ENCODE data around the gene ABCF3.

The ABCF3 gene

DNA sequence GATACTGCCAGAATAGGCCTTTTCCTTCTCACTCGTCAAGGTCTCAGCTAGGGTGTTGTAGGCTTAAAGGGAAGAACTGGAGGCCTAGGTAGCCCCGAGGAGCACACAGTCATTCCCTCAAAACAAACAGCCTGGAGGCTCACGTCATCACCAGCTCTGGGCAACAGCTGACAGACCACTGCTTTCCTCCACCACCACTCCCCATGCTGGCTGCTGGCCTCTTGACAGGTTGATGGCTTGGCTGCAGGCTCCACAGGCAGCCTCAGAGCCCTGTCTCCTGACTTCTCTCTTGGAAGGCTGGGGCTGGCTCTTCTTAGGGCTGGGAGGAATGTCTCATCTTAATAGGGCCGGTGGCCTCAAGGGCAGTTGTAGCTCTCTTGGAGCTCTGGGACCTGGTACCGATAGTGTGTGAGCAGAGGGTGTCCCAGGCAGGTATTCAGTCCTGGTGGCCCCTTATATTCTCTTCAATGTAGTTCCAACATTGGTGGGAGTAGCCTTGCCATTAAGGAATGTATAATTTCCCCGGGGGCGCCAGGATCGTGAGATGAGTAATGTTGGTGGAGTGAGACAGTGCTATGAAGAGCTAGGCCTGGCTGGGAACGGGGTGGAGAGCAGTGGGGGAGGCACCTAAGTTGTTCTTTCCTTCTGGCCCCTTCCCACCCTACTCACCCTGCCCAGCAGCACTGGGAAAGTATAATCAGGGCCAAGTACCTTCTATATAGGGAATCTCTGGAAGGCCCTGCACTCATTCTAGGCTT is 17.5 kb upstream of the ABCF3 start:
- DNase-seq: no peak

DNA sequence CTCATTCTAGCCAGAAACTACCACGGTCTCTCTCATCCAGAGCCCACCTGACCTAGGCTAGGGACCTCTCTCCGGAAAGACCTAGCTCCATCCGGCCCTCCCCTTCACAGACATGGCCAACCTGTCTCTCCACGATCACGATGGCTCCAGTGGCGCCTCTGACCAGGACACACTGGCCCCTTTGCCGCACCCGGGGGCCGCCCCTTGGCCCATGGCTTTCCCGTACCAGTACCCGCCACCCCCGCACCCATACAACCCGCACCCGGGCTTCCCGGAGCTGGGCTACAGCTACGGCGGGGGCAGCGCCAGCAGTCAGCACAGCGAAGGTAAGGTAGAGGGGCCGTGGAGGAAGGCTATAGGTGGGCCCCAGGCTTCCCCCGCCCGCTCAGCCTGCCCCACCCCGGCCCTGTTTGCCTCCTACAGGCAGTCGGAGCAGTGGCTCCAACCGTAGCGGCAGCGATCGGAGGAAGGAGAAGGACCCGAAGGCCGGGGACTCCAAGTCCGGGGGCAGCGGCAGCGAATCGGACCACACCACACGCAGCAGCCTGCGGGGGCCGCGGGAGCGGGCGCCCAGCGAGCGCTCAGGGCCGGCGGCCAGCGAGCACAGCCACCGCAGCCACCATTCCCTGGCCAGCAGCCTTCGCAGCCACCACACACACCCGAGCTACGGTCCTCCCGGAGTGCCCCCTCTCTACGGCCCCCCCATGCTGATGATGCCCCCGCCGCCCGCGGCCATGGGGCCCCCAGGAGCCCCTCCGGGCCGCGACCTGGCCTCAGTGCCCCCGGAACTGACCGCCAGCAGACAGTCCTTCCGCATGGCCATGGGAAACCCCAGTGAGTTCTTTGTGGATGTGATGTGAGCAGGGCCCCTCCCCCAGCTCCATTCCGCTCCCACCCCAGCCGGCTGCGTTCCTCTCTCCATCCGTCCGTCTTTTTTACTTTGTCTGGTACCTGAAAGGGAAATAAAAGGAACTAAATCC is 15.8 kb upstream of the ABCF3 start:
- DNase-seq: no peak

DNA sequence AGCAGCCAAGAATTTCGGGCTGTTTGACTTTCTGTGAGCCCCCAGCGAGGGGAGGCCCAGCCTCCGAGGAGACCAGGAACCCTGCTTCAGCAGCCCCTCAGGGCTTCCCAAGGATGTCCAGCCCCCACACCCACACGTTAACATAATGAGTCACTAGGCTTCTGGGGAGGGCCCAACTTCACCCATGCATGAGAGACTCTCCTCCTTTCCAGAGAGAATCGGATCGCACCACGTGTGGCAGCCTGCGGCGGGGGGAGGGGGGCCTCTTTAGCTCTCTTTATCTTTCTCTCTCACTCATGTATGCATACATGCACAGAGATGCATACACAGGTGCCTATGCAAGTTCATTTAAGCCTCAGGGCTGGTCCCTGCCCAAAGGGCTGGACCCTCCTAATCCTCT is 14.4 kb upstream of the ABCF3 start:
- no peak for DNase-seq

DNA sequence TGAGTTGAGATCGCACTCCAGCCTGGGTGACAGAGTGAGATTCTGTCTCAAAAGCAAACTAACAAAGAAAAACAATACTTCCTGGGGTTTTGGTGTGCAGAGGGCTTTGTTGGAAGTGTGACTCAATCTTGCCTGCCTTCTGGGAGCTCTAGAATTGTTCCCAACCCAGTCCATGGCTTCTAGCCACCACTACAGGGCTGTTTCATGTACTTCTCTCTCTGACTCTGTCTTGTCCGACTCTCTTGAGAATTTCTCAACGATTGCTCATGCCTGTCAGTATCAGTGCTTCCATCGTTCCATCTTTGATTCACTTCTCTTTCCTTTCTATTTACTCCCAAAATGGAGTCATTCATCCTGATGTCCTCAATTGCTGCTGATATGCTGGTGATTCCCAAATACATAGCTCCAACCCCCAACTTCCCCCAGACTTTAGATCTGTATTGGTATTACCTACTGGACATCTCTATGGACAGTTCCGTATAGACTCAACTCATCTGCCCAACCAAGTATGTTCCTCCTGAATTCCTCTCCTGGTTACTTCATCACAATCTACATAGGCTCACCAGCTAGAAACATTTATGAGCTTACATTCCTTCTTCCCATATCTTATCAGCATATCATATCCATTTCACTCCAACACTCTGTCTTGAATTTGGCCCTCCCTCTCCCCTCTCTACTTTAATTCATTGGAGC is 13.2 kb upstream of the ABCF3 start:
- DNase-seq: no peak

DNA sequence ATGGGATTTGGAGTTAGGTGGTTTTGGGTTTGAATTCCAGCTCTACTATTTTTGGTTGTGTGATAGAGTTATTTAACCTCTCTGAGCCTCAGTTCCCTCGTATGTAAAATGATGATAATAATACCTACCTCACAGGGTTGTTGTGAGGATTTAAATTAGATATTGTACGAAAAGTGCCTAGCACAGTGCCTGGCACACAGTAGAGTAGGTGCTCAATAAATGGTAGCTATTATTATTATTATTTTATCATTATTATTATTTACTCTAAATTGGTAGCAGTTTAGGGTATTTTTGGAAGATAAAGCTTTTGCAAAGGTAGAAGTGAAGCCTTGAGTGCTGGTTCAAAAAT is 12.7 kb upstream of the ABCF3 start:
- DNase-seq: no peak

DNA sequence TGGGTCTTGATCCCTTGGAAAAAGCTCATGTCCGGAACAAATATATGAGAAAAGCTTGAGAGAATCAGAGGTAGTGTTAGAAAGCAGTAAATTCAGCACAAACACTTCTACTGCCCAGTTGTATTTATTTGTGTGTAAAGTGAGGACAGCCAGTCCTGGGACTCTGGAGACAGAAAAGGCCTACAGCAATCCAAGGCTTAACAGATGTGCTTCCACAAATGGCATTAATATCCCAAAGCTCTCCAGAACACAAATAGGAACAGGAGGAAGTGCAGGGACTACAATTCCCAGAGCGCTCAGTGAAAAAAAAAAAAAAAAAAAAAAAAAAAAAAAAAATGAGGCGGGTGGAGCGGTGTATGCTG is 11.7 kb upstream of the ABCF3 start:
- no peak for DNase-seq

DNA sequence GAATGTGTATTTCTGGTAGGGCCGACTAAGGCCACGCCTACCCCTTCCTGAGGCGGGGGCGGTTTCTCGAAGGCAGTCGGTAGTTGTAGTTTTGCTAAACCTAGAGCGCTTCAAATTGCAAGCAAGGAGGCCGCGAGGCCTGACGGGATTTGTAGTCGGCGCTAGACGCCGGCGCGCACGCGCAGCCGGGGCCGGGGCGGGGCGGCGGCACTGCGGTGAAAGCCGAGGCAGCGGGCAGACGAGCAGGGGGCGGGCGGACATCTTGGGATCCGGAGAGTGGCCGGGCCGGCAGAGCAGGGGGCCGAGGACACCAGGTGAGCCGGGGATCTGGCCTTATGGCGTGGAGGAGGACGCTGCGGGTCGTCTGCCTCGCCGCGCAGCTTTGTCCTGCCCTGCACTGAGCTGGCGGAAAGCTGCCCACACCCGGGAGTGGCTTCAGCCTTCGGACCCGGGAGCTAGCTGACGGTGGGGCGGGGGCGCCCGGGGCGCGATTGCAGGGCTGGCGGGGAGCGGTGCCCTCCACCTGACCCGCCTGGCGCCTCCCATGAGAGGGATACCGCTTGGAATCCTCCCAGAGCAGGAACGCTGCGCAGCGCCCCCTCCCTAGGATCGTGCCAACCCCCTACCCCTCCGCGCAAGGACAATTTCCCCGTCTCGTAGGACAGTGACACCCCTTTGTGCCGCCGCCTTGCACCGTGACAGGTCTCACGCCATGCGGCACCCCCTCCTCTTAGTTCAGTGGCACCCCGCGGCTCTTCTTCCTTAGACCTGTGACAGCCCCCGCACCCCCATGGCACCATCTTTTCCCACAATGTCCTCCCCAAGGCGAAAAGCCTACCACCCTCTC is 11.1 kb upstream of the ABCF3 start, which contains the start of gene AP2M1:
AP2M1 (plus strand) TSS at position 210 of the 847 bp plus-strand sequence. CDS start 2,139 bp downstream, outside the sequence.
- DNase-seq: peak; percentile 84

DNA sequence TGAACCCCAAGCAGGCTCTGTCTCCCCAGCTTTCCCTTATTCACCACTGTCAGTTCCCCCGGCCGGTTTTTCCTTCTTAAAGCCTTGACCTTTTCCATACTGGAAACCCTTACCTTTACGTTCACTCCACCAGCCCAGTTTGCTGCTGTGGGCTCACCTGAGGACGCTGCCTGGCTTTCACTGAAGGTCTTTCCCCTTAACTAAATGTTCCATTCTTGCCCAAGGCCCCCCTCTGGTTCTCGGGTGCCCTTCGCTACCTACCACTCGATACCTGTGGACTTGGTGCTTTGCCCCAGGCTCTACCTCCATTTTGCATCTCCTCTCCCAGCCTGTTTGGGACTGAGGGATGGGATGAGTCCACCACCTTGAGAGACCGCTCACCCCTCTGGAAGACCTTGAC is 10.5 kb upstream of the ABCF3 start:
- DNase-seq: no peak

DNA sequence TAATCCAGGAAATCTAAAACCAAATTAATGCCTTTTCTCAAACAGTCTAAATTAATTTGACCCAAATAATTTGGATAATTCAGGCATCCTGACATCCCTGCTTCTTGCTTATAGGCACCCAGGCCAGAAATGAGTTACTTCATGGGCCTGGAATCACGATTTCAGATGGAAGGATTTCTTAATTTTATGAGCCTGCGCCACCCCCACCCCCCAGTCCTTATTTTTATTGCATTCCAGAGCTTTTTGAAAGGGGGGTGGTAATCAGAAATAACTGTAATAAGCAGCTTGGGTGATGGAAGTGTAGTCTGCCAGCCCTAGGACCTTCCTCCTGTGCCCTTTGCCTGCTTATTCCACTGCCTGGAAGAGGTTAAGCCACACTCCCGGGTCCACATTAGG is 10.0 kb upstream of the ABCF3 start:
- DNase-seq: no peak

DNA sequence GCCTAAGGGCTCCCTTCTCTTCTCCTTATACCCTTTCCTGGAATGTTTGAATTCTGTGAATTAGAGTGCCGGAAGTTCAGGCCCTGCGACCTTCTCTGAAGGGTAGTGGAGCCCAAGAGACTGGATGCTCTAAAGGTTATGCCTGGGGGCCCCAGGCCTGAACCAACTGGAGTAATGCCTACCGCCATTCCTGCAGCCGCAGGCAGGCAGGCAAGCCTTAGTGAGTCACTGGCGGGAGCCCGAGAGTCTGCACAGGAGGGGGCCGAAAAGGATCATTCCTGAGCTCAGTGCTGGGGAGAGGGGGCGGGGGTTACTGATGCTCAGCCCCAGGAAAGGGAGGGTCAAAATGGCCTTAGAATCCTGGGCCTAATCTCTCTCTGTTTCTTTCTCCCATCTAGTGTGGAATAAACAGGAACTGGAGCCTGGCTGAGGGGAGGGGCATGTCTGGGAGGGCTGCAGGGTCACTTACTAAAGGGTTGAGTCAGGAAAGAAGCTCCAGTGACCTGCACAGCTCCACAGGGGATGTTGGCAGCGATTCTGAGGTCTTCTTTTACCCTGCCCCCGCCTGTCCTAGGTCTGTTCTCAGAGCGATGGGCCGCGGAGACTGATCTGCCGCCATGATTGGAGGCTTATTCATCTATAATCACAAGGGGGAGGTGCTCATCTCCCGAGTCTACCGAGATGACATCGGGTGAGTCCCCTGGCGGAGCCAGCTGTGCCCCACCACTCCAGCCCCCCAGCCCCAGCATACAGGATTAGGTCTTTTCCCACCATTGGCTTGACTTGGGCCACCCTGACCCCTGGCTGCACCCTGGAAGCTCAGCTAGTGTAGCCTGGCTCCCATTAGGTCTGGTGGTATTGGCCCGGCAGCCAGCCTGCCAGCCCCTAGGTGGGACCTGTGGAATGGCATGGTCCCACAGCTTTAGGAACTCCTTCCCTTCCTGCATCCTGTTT is 9.3 kb upstream of the ABCF3 start:
- no peak for DNase-seq

DNA sequence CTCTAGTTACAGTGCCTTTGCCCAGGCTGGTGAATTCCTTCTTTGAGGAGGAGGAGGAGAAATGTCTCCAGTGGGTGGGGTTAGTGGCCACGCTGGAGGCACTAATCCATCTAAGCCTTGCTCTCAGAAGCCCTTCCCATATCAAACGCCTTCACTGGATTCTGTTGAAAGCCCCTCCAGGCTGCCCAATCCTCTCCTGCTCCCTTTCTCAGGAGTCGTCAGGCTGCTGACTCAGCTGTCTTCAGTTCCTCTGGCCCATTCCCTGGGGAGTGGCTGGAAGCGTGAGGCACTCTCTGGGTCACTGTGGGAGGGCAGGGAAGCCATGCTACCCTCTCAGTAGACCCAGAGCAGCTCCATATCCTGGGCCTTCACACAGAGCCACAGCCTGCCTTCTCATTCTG is 8.7 kb upstream of the ABCF3 start:
- DNase-seq: no peak

DNA sequence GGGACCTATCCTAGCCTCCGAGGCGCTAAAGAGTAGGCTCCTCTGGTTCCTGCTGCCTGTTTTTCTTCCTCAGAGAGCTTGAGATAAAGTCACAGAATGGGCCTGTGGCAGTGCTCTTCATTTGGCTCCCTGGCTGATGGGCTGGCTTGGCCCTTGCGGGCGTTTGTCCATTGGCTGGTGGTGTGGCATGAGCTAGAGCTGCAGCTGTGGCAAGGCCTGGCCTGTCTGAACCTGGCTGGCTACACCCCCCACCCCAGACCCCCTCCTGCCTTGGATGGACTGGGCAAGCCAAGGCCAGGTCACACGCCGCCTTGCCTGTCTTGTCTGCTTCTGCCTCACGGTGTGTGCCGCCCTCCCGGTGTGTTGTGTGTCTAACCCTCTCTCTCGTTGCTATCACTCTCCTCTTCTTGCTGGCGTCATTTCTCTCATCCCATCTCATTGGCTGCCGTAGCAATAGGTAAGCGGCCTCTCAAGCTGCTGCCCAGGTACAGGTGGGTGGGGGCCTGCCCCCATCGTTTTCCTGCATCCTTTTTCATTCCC is 8.2 kb upstream of the ABCF3 start:
- DNase-seq: no peak

DNA sequence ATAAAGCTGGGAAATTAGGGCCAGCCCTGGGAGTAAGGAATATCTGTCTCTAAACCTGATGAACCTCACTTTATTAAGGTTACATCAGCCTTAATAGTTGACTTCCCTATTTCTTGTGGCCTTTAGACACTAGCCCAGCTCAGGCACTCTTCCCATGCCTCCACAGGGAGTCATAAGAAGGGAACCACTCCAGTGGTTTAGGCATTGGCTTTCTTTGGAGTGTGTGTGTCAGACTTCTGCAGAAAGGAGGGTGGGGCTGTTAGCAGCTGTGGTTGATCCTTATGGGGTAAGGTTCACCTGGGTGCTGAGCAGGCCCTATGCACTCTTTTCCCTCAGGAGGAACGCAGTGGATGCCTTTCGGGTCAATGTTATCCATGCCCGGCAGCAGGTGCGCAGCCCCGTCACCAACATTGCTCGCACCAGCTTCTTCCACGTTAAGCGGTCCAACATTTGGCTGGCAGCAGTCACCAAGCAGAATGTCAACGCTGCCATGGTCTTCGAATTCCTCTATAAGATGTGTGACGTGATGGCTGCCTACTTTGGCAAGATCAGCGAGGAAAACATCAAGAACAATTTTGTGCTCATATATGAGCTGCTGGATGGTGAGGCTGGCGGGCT is 7.4 kb upstream of the ABCF3 start:
- no peak for DNase-seq

DNA sequence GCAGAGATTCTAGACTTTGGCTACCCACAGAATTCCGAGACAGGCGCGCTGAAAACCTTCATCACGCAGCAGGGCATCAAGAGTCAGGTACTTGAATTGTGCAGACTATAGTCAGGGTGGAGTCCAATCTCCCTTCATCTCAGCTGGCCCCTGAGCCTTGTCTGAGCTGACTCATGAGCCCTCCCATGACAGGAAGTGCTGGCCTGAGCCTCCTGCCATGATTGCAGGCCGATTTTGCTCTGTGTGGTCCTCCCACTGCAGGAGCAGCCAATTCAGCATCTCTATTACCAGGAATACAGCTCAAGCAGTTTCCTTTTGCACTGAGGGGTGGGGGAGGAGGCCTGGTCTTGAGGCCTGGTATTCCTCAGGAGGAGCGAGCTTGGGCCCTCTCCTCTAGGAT is 5.8 kb upstream of the ABCF3 start:
- DNase-seq: no peak

DNA sequence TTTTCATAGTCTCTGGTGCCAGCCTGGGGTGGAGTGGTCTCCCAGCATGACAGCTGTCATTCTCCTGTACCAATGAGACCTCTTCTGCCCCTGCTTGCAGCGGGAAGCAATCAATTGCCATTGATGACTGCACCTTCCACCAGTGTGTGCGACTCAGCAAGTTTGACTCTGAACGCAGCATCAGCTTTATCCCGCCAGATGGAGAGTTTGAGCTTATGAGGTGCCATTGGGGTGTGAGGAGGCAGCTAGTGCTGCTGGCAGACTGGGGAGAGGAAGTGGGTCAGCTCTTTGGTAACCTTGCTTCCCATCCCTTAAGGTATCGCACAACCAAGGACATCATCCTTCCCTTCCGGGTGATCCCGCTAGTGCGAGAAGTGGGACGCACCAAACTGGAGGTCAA is 4.4 kb upstream of the ABCF3 start:
- DNase-seq: no peak

DNA sequence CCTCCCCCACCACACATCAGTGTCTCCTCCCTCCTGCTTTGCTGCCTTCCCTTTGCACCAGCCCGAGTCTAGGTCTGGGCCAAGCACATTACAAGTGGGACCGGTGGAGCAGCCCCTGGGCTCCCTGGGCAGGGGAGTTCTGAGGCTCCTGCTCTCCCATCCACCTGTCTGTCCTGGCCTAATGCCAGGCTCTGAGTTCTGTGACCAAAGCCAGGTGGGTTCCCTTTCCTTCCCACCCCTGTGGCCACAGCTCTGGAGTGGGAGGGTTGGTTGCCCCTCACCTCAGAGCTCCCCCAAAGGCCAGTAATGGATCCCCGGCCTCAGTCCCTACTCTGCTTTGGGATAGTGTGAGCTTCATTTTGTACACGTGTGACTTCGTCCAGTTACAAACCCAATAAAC is 2.3 kb upstream of the ABCF3 start:
- DNase-seq: no peak

DNA sequence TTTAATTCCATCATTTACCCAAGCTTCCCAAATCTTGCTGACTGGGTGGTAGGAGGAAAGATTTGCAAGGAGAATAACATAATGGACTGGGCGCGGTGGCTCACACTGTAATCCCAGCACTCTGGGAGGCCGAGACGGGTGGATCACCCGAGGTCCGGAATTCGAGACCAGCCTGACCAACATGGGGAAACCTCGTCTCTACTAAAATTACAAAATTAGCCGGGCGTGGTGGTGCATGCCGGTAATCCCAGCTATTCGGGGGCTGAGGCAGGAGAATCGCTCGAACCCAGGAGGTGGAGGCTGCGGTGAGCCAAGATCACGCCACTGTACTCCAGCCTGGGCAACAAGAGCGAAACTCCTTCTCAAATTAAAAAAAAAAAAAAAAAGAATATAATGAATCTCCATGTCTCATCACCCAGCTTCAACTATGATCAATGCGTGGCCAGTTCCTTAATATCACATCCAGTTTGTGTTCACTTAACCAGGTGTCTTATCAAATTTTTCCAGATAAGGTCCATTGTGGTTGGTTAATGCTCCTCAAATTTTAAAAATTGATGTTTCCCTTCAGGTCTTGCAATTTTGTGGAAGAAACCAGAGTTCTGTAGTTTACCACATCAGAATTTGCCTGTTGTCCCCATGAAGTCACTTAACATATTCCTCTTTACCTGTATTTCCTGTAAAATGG is 1.3 kb upstream of the ABCF3 start:
- DNase-seq: no peak

DNA sequence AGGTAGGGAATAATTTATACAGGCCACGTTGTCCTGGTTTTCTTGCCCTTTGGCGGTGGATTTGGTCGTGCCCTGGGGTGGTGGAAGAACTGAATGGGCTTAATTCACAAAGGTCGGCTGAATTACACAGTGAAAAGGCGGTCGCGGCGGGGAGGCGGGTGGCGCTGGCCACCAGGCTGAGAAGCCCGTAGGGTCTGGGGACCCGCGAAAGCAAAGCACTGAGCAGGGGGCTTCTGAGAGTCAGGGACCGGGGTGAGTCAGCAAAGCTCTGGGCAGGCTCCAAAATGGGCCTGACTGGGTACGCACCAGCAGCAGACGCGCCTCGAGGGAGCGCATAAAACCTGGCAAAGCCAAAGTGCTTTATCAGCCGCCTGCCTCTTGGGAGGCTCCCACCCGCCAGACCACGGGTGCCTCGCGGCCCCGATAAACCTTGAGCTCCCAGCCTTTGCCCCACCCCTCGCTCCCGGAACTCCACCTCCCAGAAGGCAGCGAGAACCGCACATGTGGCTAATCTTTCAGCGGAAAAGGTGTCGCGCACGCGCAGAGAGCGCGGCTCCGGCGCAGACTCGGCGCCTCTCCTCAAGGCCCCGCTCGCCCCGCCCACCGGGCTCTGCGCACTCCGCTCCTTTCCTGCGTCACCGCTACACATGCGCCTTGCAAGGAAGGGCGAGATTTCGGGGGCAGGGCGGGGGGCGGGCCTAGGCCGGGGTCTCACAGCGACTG is 377 bp upstream of the ABCF3 start:
- DNase-seq: peak; percentile 88

DNA sequence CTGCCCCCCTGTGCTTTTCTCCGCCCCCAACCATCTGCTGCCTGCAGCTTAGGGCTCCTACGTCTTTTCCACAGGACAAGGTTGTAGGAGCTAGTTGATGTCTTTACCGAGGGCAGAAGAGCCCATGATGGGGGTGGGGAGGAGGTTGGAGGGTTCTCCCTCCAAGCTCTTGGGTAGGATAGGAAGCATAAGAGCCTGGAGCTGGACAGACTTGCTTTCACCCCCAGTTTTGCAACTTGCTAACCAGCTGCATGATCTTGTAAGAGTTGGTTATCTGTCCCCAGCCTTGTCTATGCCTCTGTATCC is 856 bp downstream of the ABCF3 start:
- DNase-seq: no peak

DNA sequence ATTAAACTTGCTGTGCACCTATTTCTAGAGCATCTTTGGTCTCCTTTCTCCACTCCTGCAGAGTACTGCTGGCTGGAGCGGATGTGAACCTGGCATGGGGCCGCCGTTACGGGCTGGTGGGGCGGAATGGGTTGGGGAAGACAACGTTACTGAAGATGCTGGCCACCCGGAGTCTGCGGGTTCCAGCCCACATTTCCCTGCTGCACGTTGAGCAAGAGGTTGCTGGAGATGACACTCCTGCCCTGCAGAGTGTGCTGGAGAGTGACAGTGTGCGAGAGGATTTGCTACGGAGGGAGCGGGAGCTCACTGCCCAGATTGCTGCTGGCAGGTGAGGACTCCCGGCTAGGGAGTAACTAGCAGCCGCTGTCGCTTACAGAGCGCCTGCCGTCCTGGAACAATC is 2.1 kb downstream of the ABCF3 start:
- DNase-seq: no peak

Measured in NCI-H748 treated with DMSO at 0.1 percent for 48 hours (cell line).